K562 (cell line): ENCODE data around the gene TMEM200A. TPM values are rescaled to one million over a fixed set of nuclear protein-coding genes. Genes with fewer than 3 reads are reported as not detected.

Experiments used
- ATAC-seq: fragments of 200-7000 bp; cut with Tn5 transposase; 3 replicates; pipeline ENCODE4 v1.9.1; 2020; ENCODE audit warnings: moderate library complexity
- BruUV-seq: library from RNA; stranded (reverse); fragments of 400-500 nt; replicated peaks from 2 replicates; lab custom pipeline; 2021; lab: Mats Ljungman, UMichigan
- CTCF ChIA-PET: fragments of 300-600 bp; formaldehyde crosslinking; extraction: SDS; loops from one replicate; lab custom pipeline; 2021; ENCODE audit warnings: low intra/inter-chr PET ratio; lab: Yijun Ruan, JAX
- POLR2A ChIA-PET: fragments of 300-600, 350-650 bp; sonication (Branson Sonifier 250); formaldehyde crosslinking; extraction: SDS; loops from one replicate; lab custom pipeline; 2021; ENCODE audit warnings: antibody characterized with exemption, inconsistent platforms; lab: Yijun Ruan, JAX
- DNase-seq, 4 experiments: peaks; one replicate each; pipeline versions ENCODE4 v3.0.0 to v3.0.0-alpha.2; 2011 to 2018; ENCODE audit warnings: low spot score in 3 of 4, mixed read lengths in 3 of 4; ENCODE audit errors: extremely low read depth in 1 of 4
- FAIRE-seq: peaks from 2 replicates; lab custom pipeline; 2011; peaks lifted over from hg19 to GRCh38; lab: Jason Lieb, UNC
- H2AFZ ChIP-seq: 2 replicates; pipeline ENCODE4 v1.6.0; 2011; ENCODE audit warnings: low read depth, low read length, control low read depth, inconsistent platforms
- H3K27ac ChIP-seq: fragments of 200-600 bp; 3 replicates; pipeline ENCODE4 v1.8.0; 2011; ENCODE audit warnings: low read depth, mild to moderate bottlenecking, control low read depth, inconsistent platforms, low read length, moderate library complexity, mixed read lengths; ENCODE audit errors: extremely low read depth
- H3K27me3 ChIP-seq, 2 experiments: fragments of 300-600 bp in 1 of 2; 2 replicates in 1 of 2; 3 replicates in 1 of 2; pipeline versions ENCODE4 v1.6.0 to v1.8.0; 2011; ENCODE audit warnings: inconsistent platforms in 2 of 2, low read length in 2 of 2, mild to moderate bottlenecking in 1 of 2, mixed read lengths in 1 of 2, moderate library complexity in 1 of 2; ENCODE audit not compliant: control insufficient read depth in 2 of 2, insufficient read depth in 2 of 2
- H3K36me3 ChIP-seq: fragments of 300-600 bp; 3 replicates; pipeline ENCODE4 v1.8.0; 2011; ENCODE audit warnings: mild to moderate bottlenecking, low read length, inconsistent platforms; ENCODE audit not compliant: control insufficient read depth, insufficient read depth
- H3K4me1 ChIP-seq, 2 experiments: fragments of 200-600 bp in 1 of 2; replicated peaks in 1 of 2; 2 replicates in 1 of 2; 3 replicates in 1 of 2; pipeline versions ENCODE4 v1.5.1 to v1.8.0; 2011; ENCODE audit warnings: inconsistent platforms in 2 of 2, low read length in 2 of 2, mild to moderate bottlenecking in 1 of 2, mixed read lengths in 1 of 2, moderate library complexity in 1 of 2; ENCODE audit not compliant: control insufficient read depth in 2 of 2, insufficient read depth in 2 of 2
- H3K4me2 ChIP-seq: 2 replicates; pipeline ENCODE4 v1.6.1; 2011; ENCODE audit warnings: low read length, control low read depth, inconsistent platforms, mixed read lengths; ENCODE audit not compliant: insufficient read depth
- H3K4me3 ChIP-seq: fragments of 200-600 bp; sonication (generic), shearing (Covaris generic); 2 replicates; pipeline ENCODE4 v1.5.1; 2016; ENCODE audit warnings: control low read depth, inconsistent platforms
- H3K79me2 ChIP-seq: fragments of 200-600 bp; 3 replicates; pipeline ENCODE4 v1.8.0; 2011; ENCODE audit warnings: low read length, inconsistent platforms; ENCODE audit not compliant: control insufficient read depth, insufficient read depth
- H3K9ac ChIP-seq, 2 experiments: 2 replicates each; pipeline versions ENCODE4 v1.6.0 to v1.6.1; 2011; ENCODE audit warnings: low read depth in 2 of 2, low read length in 2 of 2, control low read depth in 1 of 2, inconsistent platforms in 1 of 2, mild to moderate bottlenecking in 1 of 2, mixed read lengths in 1 of 2; ENCODE audit not compliant: insufficient read depth in 1 of 2
- H3K9me1 ChIP-seq: one replicate; pipeline ENCODE4 v1.6.0; 2011; ENCODE audit warnings: inconsistent platforms, mild to moderate bottlenecking, low read length, moderate library complexity; ENCODE audit not compliant: control insufficient read depth, insufficient read depth
- H3K9me3 ChIP-seq: replicated peaks from 2 replicates; pipeline ENCODE4 v1.5.1; 2011; ENCODE audit warnings: low read depth, low read length, inconsistent platforms; ENCODE audit not compliant: control insufficient read depth, insufficient read depth
- H4K20me1 ChIP-seq: replicated peaks from 2 replicates; pipeline ENCODE4 v1.6.1; 2011; ENCODE audit warnings: low read length, inconsistent platforms, mixed read lengths; ENCODE audit not compliant: control insufficient read depth, insufficient read depth
- BDP1 ChIP-seq: IDR thresholded peaks from 3 replicates; pipeline ENCODE4 v1.6.1; 2011; ENCODE audit not compliant: insufficient read length, insufficient read depth
- HNRNPLL ChIP-seq: fragments of 200-400 bp; formaldehyde crosslinking; IDR thresholded peaks from 2 replicates; pipeline ENCODE4 v1.6.1; 2017; ENCODE audit warnings: low read length, low read depth, mild to moderate bottlenecking; ENCODE audit not compliant: poor library complexity, severe bottlenecking
- PHB2 ChIP-seq: fragments of 450-650 bp; IDR thresholded peaks from 2 replicates; pipeline ENCODE4 v1.6.1; 2017; ENCODE audit warnings: low read depth
- PTBP1 ChIP-seq: fragments of 200-400 bp; formaldehyde crosslinking; IDR thresholded peaks from 2 replicates; pipeline ENCODE4 v1.6.1; 2017; ENCODE audit warnings: low read depth, low read length
- PURB ChIP-seq: sonication (generic); formaldehyde crosslinking; IDR thresholded peaks from 2 replicates; pipeline ENCODE4 v1.9.0; 2021; ENCODE audit warnings: low read depth, mild to moderate bottlenecking, missing genetic modification reagents
- SMARCA4 ChIP-seq: fragments of 450-650 bp; IDR thresholded peaks from 2 replicates; pipeline ENCODE4 v1.6.1; 2016
- SMARCC2 ChIP-seq: fragments of 450-650 bp; IDR thresholded peaks from 2 replicates; pipeline ENCODE4 v1.6.1; 2017; ENCODE audit warnings: antibody characterized with exemption, moderate library complexity, mild to moderate bottlenecking, low read depth
- SP2 ChIP-seq: IDR thresholded peaks from 2 replicates; pipeline ENCODE4 v1.6.1; 2011; ENCODE audit warnings: mild to moderate bottlenecking, low read depth, low read length, moderate library complexity; ENCODE audit not compliant: poor library complexity, severe bottlenecking; ENCODE audit errors: extremely low read depth
- TARDBP ChIP-seq: fragments of 450-650 bp; IDR thresholded peaks from 2 replicates; pipeline ENCODE4 v1.6.1; 2016
- THRAP3 ChIP-seq: fragments of 450-650 bp; IDR thresholded peaks from 2 replicates; pipeline ENCODE4 v1.6.1; 2016; ENCODE audit warnings: mild to moderate bottlenecking, inconsistent platforms, borderline replicate concordance
- WHSC1 ChIP-seq: IDR thresholded peaks from one replicate; pipeline ENCODE4 v1.6.1; 2012; ENCODE audit warnings: low read length, control low read depth, inconsistent platforms
- XRCC5 ChIP-seq: fragments of 200-400 bp; formaldehyde crosslinking; IDR thresholded peaks from 2 replicates; pipeline ENCODE4 v1.6.1; 2017; ENCODE audit warnings: low read depth, mild to moderate bottlenecking, low read length
- ZFP91 ChIP-seq: sonication (generic); formaldehyde crosslinking; IDR thresholded peaks from 2 replicates; pipeline ENCODE4 v1.8.0; 2022; ENCODE audit warnings: mild to moderate bottlenecking, missing genetic modification reagents
- ZNF12 ChIP-seq: sonication (generic); formaldehyde crosslinking; IDR thresholded peaks from 2 replicates; pipeline ENCODE4 v1.4.0; 2020; ENCODE audit warnings: mild to moderate bottlenecking, missing genetic modification reagents
- ZNF121 ChIP-seq: sonication (generic); formaldehyde crosslinking; conservative IDR thresholded peaks from 2 replicates; pipeline ENCODE4 v1.8.0; 2022; ENCODE audit warnings: missing genetic modification reagents
- ZNF384 ChIP-seq: IDR thresholded peaks from 2 replicates; pipeline ENCODE4 v1.6.1; 2012; ENCODE audit warnings: low read depth, low read length, improper control_type of control experiment
- ZNF436 ChIP-seq: fragments of 250-450, 450-650 bp; sonication (Bioruptor Pico); formaldehyde crosslinking; IDR thresholded peaks from 2 replicates; pipeline ENCODE4 v1.7.0; 2020; ENCODE audit warnings: mild to moderate bottlenecking
- ZNF830 ChIP-seq: fragments of 250-450 bp; sonication (Bioruptor Pico); IDR thresholded peaks from 2 replicates; pipeline ENCODE4 v1.5.0; 2021; ENCODE audit warnings: mild to moderate bottlenecking
- WGBS: fragments of 100-300 bp; shearing (Covaris generic); methylation state at CpG from one replicate; pipeline ENCODE4 v1.1.6; 2016; ENCODE audit warnings: low coverage, mixed read lengths; ENCODE audit not compliant: insufficient coverage; ENCODE audit errors: missing lambda C conversion rate; 5-methylcytosine and 5-hydroxymethylcytosine counted together
- in situ Hi-C: fragments of 300-500 bp; cut with MboI; formaldehyde crosslinking; loops from 4 replicates; pipeline ENCODE4 v1.15.0; 2018; ENCODE audit warnings: inconsistent platforms, mixed read lengths
- intact Hi-C: fragments of 100-400 bp; cut with micrococcal nuclease; formaldehyde crosslinking; loops from 2 replicates; pipeline ENCODE4 v1.14.2; 2022
- polyA plus RNA-seq, 8 experiments: library from polyadenylated mRNA; depleted of rRNA in 4 of 8; stranded (reverse) in 5 of 8; unstranded in 3 of 8; fragments of >200 nt; fragmentation: Nextera tagmentation in 2 of 8; fragmentation: Illumina TruSeq in 1 of 8; extraction: Ambion mirVana in 2 of 8; extraction: Trizol in 1 of 8; gene quantifications; 2 replicates each; pipeline versions ENCODE4 v1.2.1 to v1.2.3, GENCODE V29; 2011 to 2014; ENCODE audit warnings: inconsistent platforms in 1 of 8, missing spikeins in 1 of 8
- total RNA-seq, 7 experiments: library from RNA; depleted of rRNA in 6 of 7; stranded (reverse); fragments of >200 nt in 6 of 7; fragmentation: Illumina TruSeq in 2 of 7; extraction: Trizol in 2 of 7; gene quantifications; 2 replicates each; pipeline versions ENCODE4 v1.2.1 to v1.2.3, GENCODE V29; 2011 to 2021; ENCODE audit warnings: low replicate concordance in 1 of 7

Gene TMEM200A
- total and polyA plus RNA-seq, 9 of the 15 experiments (the other 6 are each of a cell fraction or from before 2014, with no cell fraction given) = 0.04 TPM; not detected in 8

- POLR2A ChIA-PET = no interaction called here
These were observed 93.5 kb downstream of the TMEM200A start for GRCh38 chr6:130459316-130459715.

GRCh38 chr6:130460934-130461333 is 95.1 kb downstream of the TMEM200A start:
- H3K27ac ChIP-seq = no peak overlapping the region
- H4K20me1 ChIP-seq = no peaks in the 10 kb centered on the region
- CTCF ChIA-PET = no interaction called here
- no peak overlapping the region for H3K9ac ChIP-seq
- no peaks in the 10 kb centered on the region for H3K9me3 ChIP-seq
- H3K9me1 ChIP-seq = no peaks in the 10 kb centered on the region
- no peaks in the 10 kb centered on the region for H3K79me2 ChIP-seq
- no peak overlapping the region for H3K4me3 ChIP-seq
- POLR2A ChIA-PET = no interaction called here
- H3K4me2 ChIP-seq = no peak overlapping the region
- H3K27me3 ChIP-seq = no peaks in the 10 kb centered on the region
- DNase-seq (no peak), FAIRE-seq (no peak), ATAC-seq (no peak)
- TF ChIP-seq PURB (CRISPR knock-in tag) (no peak), BDP1 (no peak), XRCC5 (no peak), PHB2 (no peak), SP2 (no peak), TARDBP (no peak), ZFP91 (CRISPR knock-in tag) (no peak)
- H3K36me3 ChIP-seq = no peaks in the 10 kb centered on the region
- intact Hi-C loops = no loop called here
- H2AFZ ChIP-seq = no peak overlapping the region
- WGBS = 0% methylated on average over 1 of the region's 1 CpG
- no peaks in the 10 kb centered on the region for H3K4me1 ChIP-seq
- in situ Hi-C loops = no loop called here
- no TSS peak for BruUV-seq

More at GRCh38 chr6:130459316-130459715, 93.5 kb downstream of the TMEM200A start:
- DNase-seq (no peak), ATAC-seq (no peak), FAIRE-seq (no peak)
- Histone ChIP-seq H3K27ac (no peak overlapping the region), H3K79me2 (no peaks in the 10 kb centered on the region), H3K4me3 (no peak overlapping the region), H3K9me1 (no peaks in the 10 kb centered on the region), H3K9ac (no peak overlapping the region), H4K20me1 (no peaks in the 10 kb centered on the region), H3K4me1 (no peaks in the 10 kb centered on the region), H2AFZ (no peak overlapping the region), H3K4me2 (no peak overlapping the region), H3K27me3 (no peaks in the 10 kb centered on the region), H3K36me3 (no peaks in the 10 kb centered on the region), H3K9me3 (no peaks in the 10 kb centered on the region)
- intact Hi-C loops (no loop called here), in situ Hi-C loops (no loop called here)
- CTCF ChIA-PET = no interaction called here
- BruUV-seq = no TSS peak
- 3% methylated on average over 5 of the region's 5 CpGs for WGBS
- TF ChIP-seq HNRNPLL (no peak), ZNF436 (CRISPR knock-in tag) (no peak), SP2 (no peak), SMARCC2 (no peak), SMARCA4 (no peak), ZNF121 (CRISPR knock-in tag) (no peak), PURB (CRISPR knock-in tag) (no peak), PTBP1 (no peak), WHSC1 (no peak), ZNF830 (no peak), ZNF384 (no peak), ZNF12 (CRISPR knock-in tag) (no peak), THRAP3 (no peak)
